ENCODE results near the gene HES5.

HES5 gene

GRCh38 chr1:2528016-2528415 lies 2.0 kb downstream of the HES5 start:
- TF ChIP-seq YY1 (IDR thresholded peaks at IDR 0.05; ENCODE audit: low read depth) (no peak), CREB1 (IDR thresholded peaks at IDR 0.05; ENCODE audit: low read depth) (no peak), EGR1 (IDR thresholded peaks at IDR 0.05) (no peak), REST (IDR thresholded peaks at IDR 0.05; ENCODE audit: low read depth) (no peak), MAX (IDR thresholded peaks at IDR 0.05) (no peak), TEAD4 (IDR thresholded peaks at IDR 0.05) (no peak), CEBPB (IDR thresholded peaks at IDR 0.05) (no peak), ZBTB7A (IDR thresholded peaks at IDR 0.05; ENCODE audit: low read depth) (no peak), USF1 (IDR thresholded peaks at IDR 0.05) (no peak), RAD21 (IDR thresholded peaks at IDR 0.05; ENCODE audit: low read depth) (no peak), TCF12 (IDR thresholded peaks at IDR 0.05; ENCODE audit: low read depth) (no peak), TAF1 (IDR thresholded peaks at IDR 0.05; ENCODE audit: low read depth) (no peak), EP300 (IDR thresholded peaks at IDR 0.05; ENCODE audit: borderline replicate concordance) (no peak), NFIC (IDR thresholded peaks at IDR 0.05) (no peak; the same call in 1 of the 2 replicates), FOXM1 (IDR thresholded peaks at IDR 0.05; ENCODE audit: borderline replicate concordance, low read depth) (no peak)

GRCh38 chr1:2527556-2527860 lies 2.6 kb downstream of the HES5 start:
- no peak for TF ChIP-seq USF1 (IDR thresholded peaks at IDR 0.05)
- TF ChIP-seq FOXM1 (IDR thresholded peaks at IDR 0.05; ENCODE audit: borderline replicate concordance, low read depth) = no peak
- no peak for TF ChIP-seq CREB1 (IDR thresholded peaks at IDR 0.05; ENCODE audit: low read depth)
- TF ChIP-seq MAX (IDR thresholded peaks at IDR 0.05) = no peak
- no peak for TF ChIP-seq YY1 (IDR thresholded peaks at IDR 0.05; ENCODE audit: low read depth)
- no peak for TF ChIP-seq EGR1 (IDR thresholded peaks at IDR 0.05)
- no peak for TF ChIP-seq TAF1 (IDR thresholded peaks at IDR 0.05; ENCODE audit: low read depth)
- no peak for TF ChIP-seq CEBPB (IDR thresholded peaks at IDR 0.05)
- no peak for TF ChIP-seq TCF12 (IDR thresholded peaks at IDR 0.05; ENCODE audit: low read depth)
- TF ChIP-seq ZBTB7A (IDR thresholded peaks at IDR 0.05; ENCODE audit: low read depth) = no peak
- TF ChIP-seq REST (IDR thresholded peaks at IDR 0.05; ENCODE audit: low read depth) = no peak
- no peak for TF ChIP-seq RAD21 (IDR thresholded peaks at IDR 0.05; ENCODE audit: low read depth)
- TF ChIP-seq TEAD4 (IDR thresholded peaks at IDR 0.05) = no peak
- no peak for TF ChIP-seq EP300 (IDR thresholded peaks at IDR 0.05; ENCODE audit: borderline replicate concordance)
- TF ChIP-seq NFIC (IDR thresholded peaks at IDR 0.05) = no peak

GRCh38 chr1:2526824-2527555 lies 3.1 kb downstream of the HES5 start:
- TF ChIP-seq EGR1 (IDR thresholded peaks at IDR 0.05) (no peak), YY1 (IDR thresholded peaks at IDR 0.05; ENCODE audit: low read depth) (no peak), TCF12 (IDR thresholded peaks at IDR 0.05; ENCODE audit: low read depth) (no peak), TEAD4 (IDR thresholded peaks at IDR 0.05) (no peak), USF1 (IDR thresholded peaks at IDR 0.05) (no peak), ZBTB7A (IDR thresholded peaks at IDR 0.05; ENCODE audit: low read depth) (no peak), EP300 (IDR thresholded peaks at IDR 0.05; ENCODE audit: borderline replicate concordance) (no peak), REST (IDR thresholded peaks at IDR 0.05; ENCODE audit: low read depth) (no peak), CEBPB (IDR thresholded peaks at IDR 0.05) (no peak), MAX (IDR thresholded peaks at IDR 0.05) (no peak), NFIC (IDR thresholded peaks at IDR 0.05) (no peak), CREB1 (IDR thresholded peaks at IDR 0.05; ENCODE audit: low read depth) (no peak), RAD21 (IDR thresholded peaks at IDR 0.05; ENCODE audit: low read depth) (no peak), FOXM1 (IDR thresholded peaks at IDR 0.05; ENCODE audit: borderline replicate concordance, low read depth) (no peak), TAF1 (IDR thresholded peaks at IDR 0.05; ENCODE audit: low read depth) (no peak)
